Gastrocnemius medialis (tissue), 4 donors: Measurements from ENCODE around the gene LRG1.

Experiments
- POLR2A ChIP-seq, 2 donors: fragments of 450-650 bp; IDR thresholded peaks; one replicate each; pipeline ENCODE4 v1.6.1; 2017; ENCODE audit warnings: antibody characterized with exemption in 2 of 2, mild to moderate bottlenecking in 2 of 2, moderate library complexity in 2 of 2
- TF ChIP-seq, protein P1 (sequence below), 5 experiments: fragments of 450-650 bp in 3 of 5; fragments of 200-600 bp in 2 of 5; sonication (generic) in 2 of 5; IDR thresholded peaks in 4 of 5; conservative IDR thresholded peaks in 1 of 5; 1 replicate in 4 of 5; 2 replicates in 1 of 5; pipeline ENCODE4 v1.5.1; 2016 to 2019; ENCODE audit warnings: antibody characterized with exemption in 5 of 5, mild to moderate bottlenecking in 3 of 5, moderate library complexity in 3 of 5

DNA sequence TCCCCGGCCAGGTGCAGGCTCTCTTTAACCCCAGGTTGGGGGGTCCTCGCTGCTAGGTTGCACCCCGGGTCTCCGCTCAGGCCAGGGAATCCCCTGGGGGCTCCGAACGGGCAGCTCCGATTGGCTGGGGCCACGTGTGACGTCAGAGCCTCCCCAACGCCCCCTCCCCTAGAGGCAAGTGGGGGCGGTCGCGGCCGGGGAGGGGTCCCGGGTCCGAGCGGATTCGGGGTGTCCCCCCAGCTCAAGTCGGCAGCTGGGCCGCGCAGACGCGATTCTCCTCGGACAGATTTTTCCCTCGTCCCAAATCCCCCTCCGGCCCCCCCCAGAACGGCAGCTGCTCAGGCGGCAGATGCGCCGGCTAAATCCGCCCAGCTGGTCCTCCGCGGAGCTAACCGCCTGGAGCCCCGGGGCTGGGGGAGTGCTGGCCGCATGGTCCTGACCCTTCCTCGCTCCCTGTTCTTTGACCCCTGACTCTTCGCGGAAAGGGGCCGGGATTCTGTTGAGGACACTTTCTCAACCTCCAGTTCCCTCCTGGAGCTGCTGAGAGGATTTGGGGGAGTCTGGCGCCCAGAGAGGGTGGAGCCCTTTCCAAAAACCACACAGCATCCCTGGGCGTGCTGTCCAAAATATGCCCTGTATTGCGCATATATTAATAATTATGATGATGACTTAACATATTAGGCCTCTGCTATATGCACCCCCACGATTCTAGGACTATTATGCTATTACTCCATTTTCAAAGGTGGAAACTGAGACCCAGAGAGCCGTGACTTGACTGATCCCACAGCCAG, 45.0 kb upstream of the LRG1 start:
- TF ChIP-seq, protein P1, sequence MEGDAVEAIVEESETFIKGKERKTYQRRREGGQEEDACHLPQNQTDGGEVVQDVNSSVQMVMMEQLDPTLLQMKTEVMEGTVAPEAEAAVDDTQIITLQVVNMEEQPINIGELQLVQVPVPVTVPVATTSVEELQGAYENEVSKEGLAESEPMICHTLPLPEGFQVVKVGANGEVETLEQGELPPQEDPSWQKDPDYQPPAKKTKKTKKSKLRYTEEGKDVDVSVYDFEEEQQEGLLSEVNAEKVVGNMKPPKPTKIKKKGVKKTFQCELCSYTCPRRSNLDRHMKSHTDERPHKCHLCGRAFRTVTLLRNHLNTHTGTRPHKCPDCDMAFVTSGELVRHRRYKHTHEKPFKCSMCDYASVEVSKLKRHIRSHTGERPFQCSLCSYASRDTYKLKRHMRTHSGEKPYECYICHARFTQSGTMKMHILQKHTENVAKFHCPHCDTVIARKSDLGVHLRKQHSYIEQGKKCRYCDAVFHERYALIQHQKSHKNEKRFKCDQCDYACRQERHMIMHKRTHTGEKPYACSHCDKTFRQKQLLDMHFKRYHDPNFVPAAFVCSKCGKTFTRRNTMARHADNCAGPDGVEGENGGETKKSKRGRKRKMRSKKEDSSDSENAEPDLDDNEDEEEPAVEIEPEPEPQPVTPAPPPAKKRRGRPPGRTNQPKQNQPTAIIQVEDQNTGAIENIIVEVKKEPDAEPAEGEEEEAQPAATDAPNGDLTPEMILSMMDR (IDR thresholded peaks at IDR 0.05 in 4 of 5, conservative IDR thresholded peaks at IDR 0.05 in 1 of 5) = no peak
- no peak for TF ChIP-seq POLR2A (IDR thresholded peaks at IDR 0.05)
